Fibroblast of skin of left biceps (primary cell): Measurements from ENCODE around the gene ZNF841.
"Not testable (repeated sequence)": the region's sequence is repeated elsewhere in the genome, so short reads cannot be mapped to it uniquely, and the experiment has no call there.

Experiments used
- DNase-seq, 2 experiments: peaks; one replicate each; pipeline ENCODE4 v3.0.0-alpha.2; 2013; ENCODE audit warnings: low read depth in 2 of 2

ZNF841 gene

DNA sequence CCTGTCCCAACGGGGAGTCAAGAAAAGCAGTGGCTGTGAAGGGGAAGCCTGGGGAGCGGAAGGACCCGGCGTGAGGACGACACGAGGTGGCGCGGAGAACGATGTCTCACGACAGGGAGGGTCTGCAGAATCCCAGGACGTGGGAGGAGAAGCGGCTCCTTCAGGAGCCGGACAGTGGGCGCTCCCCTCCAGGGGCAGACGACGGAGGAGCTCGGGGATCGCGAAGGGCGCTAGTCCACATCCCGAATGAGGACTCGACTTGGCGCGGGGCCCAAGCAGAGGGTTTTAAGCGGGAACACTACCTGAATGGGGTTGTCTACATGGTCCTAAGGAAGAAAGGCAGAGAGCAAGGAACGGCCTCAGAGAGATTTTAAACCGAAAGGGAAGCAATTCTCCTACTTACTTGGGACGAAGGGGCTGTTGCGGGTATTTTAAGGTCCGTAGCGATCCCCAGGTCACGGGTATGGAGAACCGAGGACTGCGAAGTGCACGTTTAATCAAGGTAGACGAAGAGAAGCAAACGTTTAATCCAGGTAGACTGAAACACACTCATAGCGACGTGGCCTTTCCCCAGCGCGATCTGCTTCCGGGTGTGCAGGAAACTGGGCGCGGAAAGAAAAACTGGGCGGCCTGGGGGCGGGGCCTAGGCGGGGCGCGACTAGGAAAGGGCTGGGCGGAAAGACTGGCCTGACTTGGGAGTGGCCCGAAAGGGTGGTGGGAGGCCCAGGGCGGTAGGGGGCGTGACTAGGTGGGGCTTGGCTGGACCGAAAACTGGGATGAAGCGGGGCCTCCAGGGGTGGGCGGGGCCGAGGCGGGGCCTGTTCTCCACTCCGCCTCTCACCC is at the start of gene ZNF841:
Gene ZNF841, minus strand, starts transcription at position 594 of the 843 bp plus-strand sequence. CDS start 10,964 bp downstream, outside the sequence.
- DNase-seq: peak; percentile 73

DNA sequence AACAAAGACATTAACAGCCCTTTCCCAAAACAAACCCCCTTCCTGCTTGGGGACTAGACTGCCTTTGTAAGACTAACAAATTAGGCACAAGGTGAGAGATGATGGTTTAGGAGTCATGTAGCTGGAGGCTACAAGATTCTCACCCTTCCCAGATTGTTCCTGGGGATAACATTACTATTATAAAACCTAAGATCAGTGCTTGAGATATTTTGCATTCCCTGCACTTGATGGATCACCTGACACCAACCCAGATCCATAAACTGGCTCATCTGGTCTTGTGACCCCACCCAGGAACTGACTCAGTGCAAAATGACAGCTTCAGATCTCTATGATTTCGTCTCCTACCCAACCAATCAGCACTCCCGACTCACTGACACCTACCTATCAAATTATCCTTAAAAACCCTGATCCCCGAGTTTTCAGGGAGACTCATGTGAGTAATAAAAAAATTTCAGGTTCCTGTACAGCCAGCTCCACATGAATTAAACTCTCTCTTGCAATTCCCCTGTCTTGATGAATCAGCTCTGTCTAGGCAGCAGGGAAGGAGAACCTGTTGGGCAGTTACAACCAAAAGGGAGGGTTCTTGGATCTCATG is 46.5 kb upstream of the ZNF841 start:
- no peak for DNase-seq

GRCh38 chr19:52141203-52141602 is 45.6 kb upstream of the ZNF841 start:
- DNase-seq: no peak

DNA sequence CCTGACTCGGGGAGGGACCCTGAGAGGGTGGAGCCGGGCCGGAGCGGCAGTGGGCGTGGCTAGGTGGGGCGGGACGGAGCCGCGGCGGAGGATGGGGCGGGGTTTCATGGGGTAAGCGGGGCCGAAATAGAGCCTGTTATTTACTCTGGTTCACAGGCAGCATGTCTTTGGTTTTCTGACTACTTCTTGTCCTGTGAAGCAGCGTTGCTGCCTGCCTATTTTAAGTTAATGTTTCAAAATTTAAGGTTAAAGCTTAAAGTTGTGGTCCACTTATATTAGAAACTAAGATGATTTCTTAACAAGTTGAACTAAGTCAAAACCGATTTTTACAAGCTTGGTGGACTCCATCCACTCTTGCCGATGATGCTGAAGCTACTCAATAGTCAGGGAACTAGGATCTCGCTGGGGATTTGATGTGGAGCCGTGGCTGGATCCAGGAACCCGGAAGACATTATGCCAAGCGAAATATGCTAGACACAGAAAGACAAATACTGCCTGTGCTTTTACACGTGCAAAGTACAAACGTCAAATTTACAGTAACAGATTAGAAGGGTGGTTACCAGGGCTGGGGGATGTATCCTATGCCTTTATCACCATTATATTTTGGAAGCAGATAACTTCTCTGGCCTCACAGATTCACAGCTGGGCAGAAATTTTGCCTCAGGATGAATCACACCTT is 44.6 kb upstream of the ZNF841 start:
- no peak for DNase-seq

GRCh38 chr19:52139252-52140031 is 43.9 kb upstream of the ZNF841 start, which contains the start of gene ZNF616:
ZNF616 (minus strand) TSS chr19:52139938; CDS start chr19:52130512, 9,426 bp downstream.
- peak; percentile 82 to 87 for DNase-seq

- no peak for DNase-seq
These were observed 43.4 kb upstream of the ZNF841 start for GRCh38 chr19:52138983-52139251.

DNA sequence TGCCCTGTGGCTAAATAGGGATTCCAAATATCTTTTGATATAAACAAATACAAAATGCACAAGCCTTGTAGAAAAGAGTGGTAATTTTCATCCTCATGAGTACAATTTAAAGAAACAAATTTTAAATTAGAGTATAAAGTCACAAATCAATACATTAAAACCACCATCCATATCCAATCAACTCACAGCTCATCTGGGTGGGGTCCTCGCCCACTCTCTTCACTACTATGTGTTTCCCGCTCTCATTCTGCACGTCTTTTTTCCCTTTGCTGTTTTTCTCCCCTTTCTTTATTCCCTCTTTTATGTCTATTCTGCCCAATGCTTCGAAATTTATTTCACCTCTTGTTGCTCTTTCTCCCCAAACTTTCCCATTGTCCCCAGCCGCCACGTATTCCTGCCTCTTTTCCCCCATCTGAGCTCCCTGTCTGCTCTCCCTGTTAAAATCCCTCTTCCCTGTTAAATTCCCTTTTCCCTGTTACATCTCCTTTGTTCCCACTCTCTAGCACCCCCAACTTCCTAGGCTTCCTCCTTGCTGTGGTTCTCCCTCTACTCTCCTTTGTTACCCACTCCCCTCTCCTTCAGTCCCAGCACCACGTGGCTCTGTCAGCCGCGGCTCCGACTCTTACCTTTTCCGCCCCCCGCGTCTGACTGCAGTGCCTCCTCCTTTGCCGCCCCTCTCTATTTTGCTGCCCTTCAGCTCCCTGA is 42.9 kb upstream of the ZNF841 start:
- no peak for DNase-seq

DNA sequence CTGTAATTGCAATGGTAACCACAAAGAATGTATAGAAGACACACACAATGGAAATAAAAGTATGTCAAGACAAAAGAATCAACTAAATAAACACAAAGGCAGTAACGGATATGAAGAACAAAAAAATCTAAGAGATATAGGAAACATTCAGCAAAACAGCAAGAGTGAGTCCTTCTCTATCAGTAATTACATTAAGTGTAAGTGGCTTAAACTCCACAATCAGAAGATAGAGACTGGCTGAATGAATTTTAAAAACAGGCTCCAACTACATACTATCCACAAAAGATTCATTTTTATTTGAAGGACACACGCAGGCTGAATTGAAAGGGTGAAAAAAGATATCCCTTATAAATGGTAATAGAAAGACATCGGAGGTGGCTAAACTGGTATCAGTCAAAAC is 24.7 kb upstream of the ZNF841 start:
- DNase-seq: no peak

- DNase-seq: no peak
These were observed 20.0 kb upstream of the ZNF841 start for GRCh38 chr19:52115526-52116053.

DNA sequence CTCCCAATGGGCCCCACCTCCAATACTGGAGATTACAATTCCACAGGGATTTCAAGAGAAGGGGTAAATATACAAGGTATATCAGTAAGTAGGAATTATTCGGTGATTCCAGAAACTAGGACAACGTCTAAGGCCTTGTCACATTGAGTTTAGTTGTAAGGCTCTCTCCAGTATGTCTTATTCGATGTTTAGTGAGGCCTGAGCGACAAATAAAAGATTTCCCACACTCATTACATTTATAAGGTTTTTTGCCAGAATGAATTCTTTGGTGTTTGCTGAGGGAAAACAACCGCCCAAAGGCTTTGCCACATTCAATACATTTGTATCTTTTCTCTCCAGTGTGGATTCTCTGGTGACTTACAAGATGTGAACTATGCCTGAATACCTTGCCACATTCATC is 19.1 kb upstream of the ZNF841 start:
- no peak for DNase-seq

GRCh38 chr19:52112624-52113023 is 17.1 kb upstream of the ZNF841 start:
- DNase-seq: no peak

GRCh38 chr19:52110780-52111179 is 15.2 kb upstream of the ZNF841 start:
- DNase-seq: no peak

- no peak for DNase-seq
These were observed 7.2 kb upstream of the ZNF841 start for GRCh38 chr19:52102782-52103181.

DNA sequence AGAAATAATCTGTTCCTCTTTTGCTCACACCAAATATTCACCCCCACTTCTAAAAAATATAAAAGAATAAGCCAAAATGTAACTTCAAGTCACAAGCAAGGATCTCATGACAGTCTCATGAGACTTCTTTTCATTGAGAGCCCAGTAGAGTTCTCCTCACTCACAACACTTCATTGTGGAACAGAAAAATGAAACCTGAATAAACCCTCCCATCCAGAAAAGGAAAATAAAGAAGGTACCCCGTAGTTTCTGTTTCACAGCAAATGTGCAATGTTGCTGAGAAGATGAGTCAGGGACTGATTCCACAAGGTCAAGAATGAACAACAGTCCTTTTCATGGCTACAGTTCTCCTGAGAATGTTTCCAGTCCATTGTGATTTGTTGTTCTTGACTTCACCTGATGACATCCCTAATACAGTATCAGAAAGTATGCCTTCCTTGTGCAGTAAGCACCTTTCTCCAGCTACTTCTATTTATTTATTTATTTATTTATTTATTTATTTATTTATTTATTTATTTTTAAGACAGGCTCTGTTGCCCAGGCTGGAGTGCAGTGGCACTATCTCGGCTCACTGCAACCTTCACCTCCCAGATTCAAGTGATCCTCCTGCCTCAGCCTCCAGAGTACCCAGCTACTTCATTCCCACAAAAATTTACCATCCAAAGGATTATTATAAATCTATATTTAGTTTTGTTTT is 6.4 kb upstream of the ZNF841 start:
- DNase-seq: no peak

DNA sequence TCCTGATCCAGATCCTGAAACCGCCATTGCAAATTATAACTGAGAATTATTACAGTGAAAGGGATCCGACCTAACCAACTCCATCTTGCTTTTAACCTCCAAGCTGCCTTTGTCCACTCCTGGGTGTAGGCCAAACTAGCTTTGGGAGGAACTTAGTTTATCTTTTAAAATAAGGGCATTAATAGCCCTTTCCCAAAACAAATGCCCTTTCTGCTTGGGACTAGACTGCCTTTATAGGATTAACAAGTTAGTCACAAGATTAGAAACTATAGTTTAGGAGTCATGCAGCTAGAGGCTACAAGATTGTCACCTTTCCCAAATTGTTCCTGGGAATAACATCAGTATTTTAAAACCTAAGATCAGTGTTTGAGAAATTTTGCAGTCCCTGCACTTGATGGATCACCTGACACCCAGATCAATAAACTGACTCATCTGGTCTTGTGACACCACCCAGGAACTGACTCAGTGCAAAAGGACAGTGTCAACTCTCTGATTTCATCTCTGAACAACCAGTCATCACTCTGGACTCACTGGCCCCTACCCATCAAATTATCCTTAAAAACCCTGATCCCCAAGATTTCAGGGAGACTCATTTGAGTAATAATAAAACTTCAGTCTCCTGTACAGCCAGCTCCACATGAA is 4.1 kb upstream of the ZNF841 start:
- no peak for DNase-seq

- DNase-seq: not testable (repeated sequence)
These were observed 851 bp upstream of the ZNF841 start for GRCh38 chr19:52096416-52096815.

GRCh38 chr19:52094526-52095130 is 937 bp downstream of the ZNF841 start:
- DNase-seq: no peak

GRCh38 chr19:52086481-52086880 is 9.1 kb downstream of the ZNF841 start:
- DNase-seq: no peak

- DNase-seq: no peak
These were observed 25.1 kb downstream of the ZNF841 start for GRCh38 chr19:52070496-52070895.

DNA sequence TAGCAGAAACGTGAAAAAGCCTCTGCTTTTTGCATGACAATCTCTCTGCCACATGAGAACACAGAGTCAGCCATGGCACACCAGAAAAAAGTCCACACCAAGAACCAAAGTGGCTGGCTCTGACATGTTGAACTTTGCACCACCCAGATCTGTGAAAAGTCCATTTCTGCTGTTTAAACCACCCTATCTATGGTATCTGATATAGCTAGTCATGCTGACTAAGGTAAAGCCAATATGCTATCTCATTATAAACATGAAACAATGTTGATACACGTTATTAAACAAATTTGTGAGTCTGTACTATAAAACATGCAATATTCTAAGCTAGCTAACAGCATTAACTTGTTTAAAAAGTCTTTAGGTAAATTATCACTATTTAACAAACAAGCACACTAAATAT is 25.9 kb downstream of the ZNF841 start:
- DNase-seq: no peak
